VCaP (cell line): ENCODE measurements around the gene NAV2.

Experiments used
- H3K27ac ChIP-seq: fragments of 450-650 bp; 2 replicates; pipeline ENCODE4 v1.5.1; 2017
- CTCF ChIP-seq: fragments of 450-650 bp; conservative IDR thresholded peaks from 2 replicates; pipeline ENCODE4 v1.5.1; 2017; ENCODE audit warnings: mild to moderate bottlenecking, moderate library complexity

NAV2 gene

GRCh38 chr11:20137637-20138036 is 425.0 kb downstream of the NAV2 start:
- TF ChIP-seq CTCF: no peak
- no peak overlapping the region for H3K27ac ChIP-seq

- TF ChIP-seq CTCF: no peak
- H3K27ac ChIP-seq: no peak overlapping the region
Observed at GRCh38 chr11:20138707-20139106, 426.1 kb downstream of the NAV2 start.

- no peak overlapping the region for H3K27ac ChIP-seq
- no peak for TF ChIP-seq CTCF
Observed at GRCh38 chr11:20154381-20154780, 441.7 kb downstream of the NAV2 start.

- TF ChIP-seq CTCF: no peak
- no peak overlapping the region for H3K27ac ChIP-seq
Observed at GRCh38 chr11:20155683-20156279, 443.1 kb downstream of the NAV2 start.

- H3K27ac ChIP-seq: no peak overlapping the region
- TF ChIP-seq CTCF: no peak
Observed at GRCh38 chr11:20156280-20156875, 443.7 kb downstream of the NAV2 start.

- no peak for TF ChIP-seq CTCF
- no peak overlapping the region for H3K27ac ChIP-seq
Observed at GRCh38 chr11:20156876-20157613, 444.4 kb downstream of the NAV2 start.

- TF ChIP-seq CTCF: no peak
- no peak overlapping the region for H3K27ac ChIP-seq
Observed at GRCh38 chr11:20157728-20158127, 445.1 kb downstream of the NAV2 start.
